ENCODE data around the gene DHX40.
"Not testable (repeated sequence)": the region's sequence is repeated elsewhere in the genome, so short reads cannot be mapped to it uniquely, and the experiment has no call there.

The DHX40 gene

DNA sequence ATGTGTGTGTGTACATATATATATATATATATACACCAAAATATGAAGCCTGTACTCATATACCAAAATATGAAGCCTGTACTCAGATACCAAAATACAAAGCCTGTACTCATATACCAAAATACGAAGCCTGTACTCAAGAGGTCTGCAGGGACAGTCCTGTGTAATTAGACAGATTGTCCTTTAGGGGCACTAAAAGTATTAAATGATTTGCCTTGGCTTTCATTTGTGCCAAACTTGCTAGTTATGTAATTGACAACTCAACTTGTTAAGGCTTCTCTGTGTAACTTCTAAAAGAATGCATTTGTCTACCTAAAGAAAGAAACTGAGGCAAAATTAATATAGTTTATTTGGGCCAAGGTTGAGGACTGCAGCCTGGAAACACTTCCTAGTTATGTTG lies 30.8 kb upstream of the DHX40 start:
- no peak for DNase-seq (ENCODE audit: extremely low spot score)
- TF ChIP-seq, protein P1, sequence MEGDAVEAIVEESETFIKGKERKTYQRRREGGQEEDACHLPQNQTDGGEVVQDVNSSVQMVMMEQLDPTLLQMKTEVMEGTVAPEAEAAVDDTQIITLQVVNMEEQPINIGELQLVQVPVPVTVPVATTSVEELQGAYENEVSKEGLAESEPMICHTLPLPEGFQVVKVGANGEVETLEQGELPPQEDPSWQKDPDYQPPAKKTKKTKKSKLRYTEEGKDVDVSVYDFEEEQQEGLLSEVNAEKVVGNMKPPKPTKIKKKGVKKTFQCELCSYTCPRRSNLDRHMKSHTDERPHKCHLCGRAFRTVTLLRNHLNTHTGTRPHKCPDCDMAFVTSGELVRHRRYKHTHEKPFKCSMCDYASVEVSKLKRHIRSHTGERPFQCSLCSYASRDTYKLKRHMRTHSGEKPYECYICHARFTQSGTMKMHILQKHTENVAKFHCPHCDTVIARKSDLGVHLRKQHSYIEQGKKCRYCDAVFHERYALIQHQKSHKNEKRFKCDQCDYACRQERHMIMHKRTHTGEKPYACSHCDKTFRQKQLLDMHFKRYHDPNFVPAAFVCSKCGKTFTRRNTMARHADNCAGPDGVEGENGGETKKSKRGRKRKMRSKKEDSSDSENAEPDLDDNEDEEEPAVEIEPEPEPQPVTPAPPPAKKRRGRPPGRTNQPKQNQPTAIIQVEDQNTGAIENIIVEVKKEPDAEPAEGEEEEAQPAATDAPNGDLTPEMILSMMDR (IDR thresholded peaks at IDR 0.05; ENCODE audit: control extremely low read depth, extremely low read depth, low read depth, missing control alignments): no peak
- POLR2A ChIA-PET: no interaction called here
- CTCF ChIA-PET: no interaction called here

DNA sequence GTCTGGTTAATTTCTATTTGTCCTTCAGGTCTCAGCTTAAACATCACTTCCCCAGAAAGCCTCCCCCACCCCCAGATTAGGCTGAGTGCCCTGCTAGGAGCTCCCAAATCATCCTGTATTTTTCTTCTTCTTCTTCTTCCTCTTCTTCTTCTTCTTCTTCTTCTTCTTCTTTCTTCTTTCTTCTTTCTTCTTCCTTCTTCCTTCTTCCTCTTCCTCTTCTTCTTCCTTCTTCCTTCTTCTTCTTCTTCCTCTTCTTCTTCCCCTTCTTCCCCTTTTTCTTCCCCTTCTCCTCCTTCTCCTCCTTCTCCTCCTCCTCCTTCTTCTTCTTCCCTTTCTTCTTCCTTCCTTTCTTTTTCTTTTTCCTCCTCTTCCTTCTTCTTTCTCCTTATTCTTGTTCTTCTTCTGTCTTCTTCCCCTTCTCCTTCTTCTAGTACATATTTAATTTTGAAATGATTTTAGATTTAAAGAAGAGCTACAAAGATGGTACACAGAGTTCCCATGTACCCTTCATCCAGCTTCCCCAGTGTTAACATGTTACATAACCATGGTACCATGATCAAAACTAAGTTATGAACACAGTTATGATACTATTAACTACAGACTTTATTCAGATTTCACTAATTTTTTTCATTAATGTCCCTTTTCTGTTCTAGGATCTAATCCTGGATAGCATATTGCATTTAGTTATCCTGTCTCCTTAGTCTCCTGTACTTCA lies 27.1 kb upstream of the DHX40 start:
- POLR2A ChIA-PET: no interaction called here
- TF ChIP-seq, protein P1 (IDR thresholded peaks at IDR 0.05; ENCODE audit: control extremely low read depth, extremely low read depth, low read depth, missing control alignments): no peak
- CTCF ChIA-PET: interaction anchor here (0.7 to 1.7 kb wide), 3 partner anchors 10 to 20 kb away, joined by 3 to 5 read pairs (median 3); no protein-coding TSS in a partner anchor
- no peak for DNase-seq (ENCODE audit: extremely low spot score)

DNA sequence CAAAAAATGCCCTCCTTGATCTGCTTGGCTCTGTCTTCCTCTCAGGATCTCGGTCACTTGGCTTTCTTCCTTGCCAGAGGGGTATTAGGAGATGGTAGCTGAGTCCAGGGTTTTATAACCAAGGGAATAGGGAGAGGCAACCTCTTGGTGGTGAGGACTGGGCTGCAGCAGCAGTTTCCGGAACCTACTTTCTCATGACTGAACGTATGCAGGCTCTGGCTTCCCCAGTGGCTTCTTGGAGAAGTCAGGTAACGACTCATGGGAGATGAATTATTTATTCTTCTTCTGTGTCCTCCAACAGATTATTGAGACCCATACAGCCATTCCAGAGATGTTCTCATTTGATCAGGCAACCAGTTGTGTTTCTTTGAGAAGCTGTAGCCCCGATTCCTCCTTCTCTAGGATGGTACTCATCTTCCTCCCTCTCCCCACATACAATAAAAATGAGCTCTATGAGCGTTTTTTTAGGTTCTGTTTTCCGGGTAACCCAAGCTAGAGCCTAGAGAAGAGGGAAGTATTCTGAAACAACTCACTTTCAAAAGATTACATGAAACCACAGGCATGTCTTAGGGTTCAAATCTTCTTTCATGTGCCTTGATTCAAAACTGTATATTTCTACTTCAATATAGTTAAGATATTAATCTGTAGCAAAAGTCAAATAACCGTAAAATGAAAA lies 22.3 kb upstream of the DHX40 start:
- CTCF ChIA-PET: interaction anchor here (1.0 to 1.3 kb wide), 2 partner anchors 12 to 22 kb away, joined by 3 read pairs; no protein-coding TSS in a partner anchor
- TF ChIP-seq, protein P1 (IDR thresholded peaks at IDR 0.05; ENCODE audit: control extremely low read depth, extremely low read depth, low read depth, missing control alignments): no peak
- DNase-seq (ENCODE audit: extremely low spot score): no peak
- POLR2A ChIA-PET: no interaction called here

DNA sequence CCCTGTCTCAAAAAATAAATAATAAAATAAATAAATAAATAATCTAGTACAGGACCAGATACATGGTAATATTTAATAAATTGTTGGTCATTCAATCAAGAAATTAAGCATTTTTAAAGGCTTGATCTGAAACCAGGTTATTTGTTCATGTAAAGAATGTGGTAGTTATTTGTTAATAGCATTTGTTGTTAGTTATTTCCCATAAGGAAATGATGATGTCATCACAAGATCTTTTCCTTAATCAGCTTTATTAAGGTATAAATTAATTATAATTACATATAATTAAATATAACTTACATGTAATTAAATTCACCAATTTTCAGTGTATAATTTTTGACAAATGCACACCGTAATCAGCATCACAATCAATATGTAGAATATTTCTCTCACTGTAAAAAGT lies 19.5 kb upstream of the DHX40 start:
- TF ChIP-seq, protein P1 (IDR thresholded peaks at IDR 0.05; ENCODE audit: control extremely low read depth, extremely low read depth, low read depth, missing control alignments): no peak

DNA sequence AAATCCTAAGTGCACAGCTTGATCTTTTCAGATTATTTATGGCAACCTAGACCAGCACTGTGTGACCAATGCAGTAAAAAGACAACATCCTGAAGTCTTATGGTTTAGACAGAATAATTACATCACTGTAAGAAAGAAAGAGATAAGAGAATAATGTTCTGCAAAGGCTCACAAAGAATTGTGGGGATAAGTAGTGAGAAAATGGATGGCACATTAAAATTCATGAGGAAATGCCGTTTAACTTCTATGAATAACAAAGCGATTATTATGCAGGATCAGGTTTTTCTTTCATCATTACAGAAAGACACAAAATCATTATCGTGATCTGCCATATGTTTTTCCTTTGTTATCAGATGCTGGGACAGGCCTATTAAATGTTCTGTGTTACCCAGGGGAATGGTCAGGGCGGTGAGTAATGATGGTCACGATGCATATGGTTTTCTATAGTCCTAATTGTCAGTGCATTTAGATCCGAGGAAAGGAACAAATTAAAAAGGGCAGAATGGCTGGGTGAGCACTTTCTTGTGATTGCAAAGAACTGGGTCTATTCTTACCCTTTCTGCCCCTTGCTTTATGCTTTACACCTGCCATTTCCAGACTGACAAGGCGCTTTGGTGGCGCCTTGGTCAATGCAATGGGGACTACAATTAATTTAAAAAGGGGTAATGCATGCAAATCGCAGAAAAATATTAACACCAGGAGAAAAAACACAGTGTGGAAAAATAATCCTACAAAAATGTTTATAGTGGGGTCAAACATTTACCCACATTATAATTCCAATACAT lies 18.1 kb upstream of the DHX40 start:
- TF ChIP-seq, protein P1 (IDR thresholded peaks at IDR 0.05; ENCODE audit: control extremely low read depth, extremely low read depth, low read depth, missing control alignments): no peak
- ChIA-PET POLR2A (no interaction called here), CTCF (interaction anchor here (1.0 to 2.1 kb wide), 3 partner anchors 9 to 12 kb away, joined by 3 to 6 read pairs (median 3); no protein-coding TSS in a partner anchor)
- DNase-seq (ENCODE audit: extremely low spot score): no peak

More for the DNA sequence above, 19.5 kb upstream of the DHX40 start:
- ChIA-PET CTCF (interaction anchor here (2.1 kb wide), 1 partner anchor 13 kb away, joined by 6 read pairs; no protein-coding TSS in a partner anchor), POLR2A (no interaction called here)
- DNase-seq (ENCODE audit: extremely low spot score): no peak

DNA sequence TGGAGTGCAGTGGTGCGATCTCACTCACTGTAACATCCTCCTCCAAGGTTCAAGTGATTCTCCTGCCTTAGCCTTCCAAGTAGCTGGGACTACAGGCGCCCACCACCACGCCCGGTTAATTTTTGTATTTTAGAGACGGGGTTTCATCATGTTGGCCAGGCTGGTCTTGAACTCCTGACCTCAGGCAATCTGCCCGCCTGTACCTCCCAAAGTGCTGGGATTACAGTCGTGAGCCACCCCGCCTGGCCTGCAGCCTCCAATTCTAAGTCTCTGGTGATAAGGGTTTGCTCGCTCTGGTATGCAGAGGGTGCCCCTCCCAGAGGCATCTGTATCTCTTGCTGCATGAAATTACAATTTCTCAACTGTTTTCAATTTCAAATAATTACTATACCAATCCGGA lies 16.4 kb upstream of the DHX40 start:
- POLR2A ChIA-PET; DNase-seq (ENCODE audit: extremely low spot score): not testable (repeated sequence)
- CTCF ChIA-PET: interaction anchor here (2.3 kb wide), 1 partner anchor 27 kb away, joined by 8 read pairs; no protein-coding TSS in a partner anchor
